HK-2 (cell line): Measurements from ENCODE around the gene EXOC3L4.
"Not testable (repeated sequence)": the region's sequence is repeated elsewhere in the genome, so short reads cannot be mapped to it uniquely, and the experiment has no call there.

ENCODE experiments used
- DNase-seq: peaks from one replicate; pipeline ENCODE4 v3.0.0-alpha.2; 2018; ENCODE audit not compliant: unreplicated experiment

The EXOC3L4 gene

DNA sequence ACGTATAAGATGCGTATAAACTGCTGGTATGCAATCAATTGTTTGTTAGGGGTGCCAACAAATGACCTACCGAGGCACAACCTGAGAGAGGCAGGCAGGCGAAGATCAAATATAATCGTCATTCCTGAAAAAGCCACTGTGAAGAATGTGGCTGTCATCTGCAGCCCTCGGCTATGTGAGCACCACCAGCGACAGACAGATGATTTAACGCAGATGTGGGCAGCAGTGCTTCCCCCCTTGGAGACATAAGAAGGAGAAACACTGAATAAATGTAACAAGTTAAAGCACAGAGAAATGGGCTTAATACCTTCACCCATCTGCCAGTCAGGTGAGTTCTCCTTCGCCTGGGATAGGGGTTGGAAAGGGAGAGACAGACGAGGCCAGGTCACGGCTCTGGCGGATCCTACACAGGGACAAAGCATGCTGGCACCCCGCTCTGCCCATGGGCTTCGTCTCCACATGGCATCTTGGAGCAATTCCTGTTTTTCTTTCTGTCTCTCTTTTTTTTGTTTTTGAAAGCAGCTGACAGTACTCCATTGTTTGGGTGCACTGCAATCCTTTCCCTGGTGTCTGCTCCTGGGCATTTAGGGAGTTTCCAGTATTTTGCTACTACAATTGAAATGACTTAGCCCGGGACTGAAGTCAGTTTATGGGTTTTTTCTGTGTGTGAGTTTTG is 56.9 kb downstream of the EXOC3L4 start:
- no peak for DNase-seq

DNA sequence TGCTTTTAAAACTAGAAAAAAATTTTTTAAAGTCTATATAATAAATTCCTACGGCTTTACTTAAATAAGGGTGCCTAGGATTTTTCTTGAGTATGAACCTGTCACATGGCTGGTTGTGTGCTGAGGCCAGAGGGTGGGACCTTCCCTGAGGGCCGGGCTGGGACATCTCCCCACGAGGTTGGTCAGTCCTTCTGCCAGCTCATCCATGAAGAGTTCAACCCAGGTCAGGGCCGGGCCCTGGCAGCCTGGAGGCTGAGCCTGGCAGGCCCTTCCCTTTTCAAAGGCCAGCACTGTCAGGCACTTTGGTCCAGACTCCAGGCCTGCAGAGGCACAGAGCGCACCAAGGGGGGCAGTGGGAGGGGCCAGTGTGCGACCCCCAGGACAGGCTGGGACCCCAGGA is 60.5 kb downstream of the EXOC3L4 start:
- DNase-seq: peak; percentile 78

DNA sequence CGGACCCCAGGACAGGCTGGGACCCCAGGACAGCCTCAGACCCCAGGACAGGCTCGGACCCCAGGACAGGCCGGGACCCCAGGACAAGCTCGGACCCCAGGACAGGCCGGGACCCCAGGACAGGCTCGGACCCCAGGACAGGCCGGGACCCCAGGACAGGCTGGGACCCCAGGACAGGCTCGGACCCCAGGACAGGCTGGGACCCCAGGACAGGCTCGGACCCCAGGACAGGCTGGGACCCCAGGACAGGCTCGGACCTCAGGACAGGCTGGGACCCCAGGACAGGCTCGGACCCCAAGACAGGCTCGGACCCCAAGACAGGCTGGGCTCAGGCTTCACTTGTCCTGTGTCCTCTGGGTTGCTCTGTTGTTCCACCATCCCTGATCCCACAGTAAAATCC is 60.9 kb downstream of the EXOC3L4 start:
- DNase-seq: not testable (repeated sequence)

DNA sequence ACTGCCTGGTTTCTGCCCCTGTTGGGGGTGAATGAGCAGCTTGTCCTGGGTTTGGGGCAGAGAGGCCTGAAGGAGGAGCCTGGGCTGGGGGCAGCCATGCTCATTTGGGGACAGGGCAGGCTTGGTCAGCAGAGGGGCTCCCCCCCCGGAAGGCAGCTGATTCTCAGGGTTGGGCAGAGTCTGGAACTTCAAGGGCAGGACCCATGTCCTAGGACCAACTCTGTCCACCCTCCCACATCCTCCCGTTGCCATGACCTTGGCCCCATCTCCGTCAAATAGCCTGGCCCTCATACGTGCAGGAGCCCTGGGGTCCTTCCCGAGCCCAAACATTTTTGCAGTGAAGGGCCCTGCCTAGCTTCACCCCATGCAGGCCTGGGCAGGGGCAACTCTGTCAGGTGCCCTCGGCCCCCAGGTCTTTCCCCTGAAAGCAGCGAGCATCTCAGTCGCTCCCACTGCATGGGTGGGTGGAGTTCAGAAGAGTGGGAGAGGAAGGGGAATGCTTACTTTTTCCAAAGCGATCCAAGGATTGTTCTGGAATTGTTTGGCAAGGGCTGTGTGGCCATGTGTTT is 61.4 kb downstream of the EXOC3L4 start:
- DNase-seq: no peak

DNA sequence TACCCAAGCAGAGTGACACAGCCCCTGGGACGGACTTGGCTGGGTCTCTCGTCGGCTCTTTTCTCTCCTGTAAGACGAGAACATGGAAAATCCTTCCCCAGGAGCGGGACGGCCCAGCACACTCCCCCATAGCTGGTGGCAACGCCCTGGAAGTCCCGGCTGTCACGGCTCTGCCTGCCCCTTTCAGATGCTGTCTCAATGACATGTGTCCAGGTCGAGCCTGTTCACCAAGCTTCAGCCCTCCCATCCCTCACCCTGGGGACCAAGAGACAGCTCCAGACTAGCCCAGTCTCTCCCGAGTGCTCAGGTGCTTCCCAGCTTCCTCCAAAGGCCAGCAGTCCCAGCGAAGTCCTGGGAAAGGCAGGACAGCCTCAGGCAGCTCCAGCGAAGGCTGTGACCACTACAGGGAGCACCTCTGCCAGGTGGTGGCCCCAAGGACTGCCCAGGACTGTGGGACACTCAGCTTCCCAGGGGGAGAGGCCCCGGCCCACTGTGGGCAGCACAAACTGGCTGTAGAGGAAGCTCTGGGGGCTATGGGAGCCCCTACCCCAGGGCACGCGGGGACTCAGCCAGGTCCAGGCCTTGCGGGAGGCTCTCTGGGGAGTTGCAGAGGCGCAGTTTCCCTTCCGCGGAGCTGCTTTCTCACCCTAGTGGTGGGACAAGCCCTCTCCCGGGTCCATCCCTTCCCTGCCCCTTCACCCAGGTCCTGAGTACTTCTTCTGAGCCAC is 62.3 kb downstream of the EXOC3L4 start:
- no peak for DNase-seq

DNA sequence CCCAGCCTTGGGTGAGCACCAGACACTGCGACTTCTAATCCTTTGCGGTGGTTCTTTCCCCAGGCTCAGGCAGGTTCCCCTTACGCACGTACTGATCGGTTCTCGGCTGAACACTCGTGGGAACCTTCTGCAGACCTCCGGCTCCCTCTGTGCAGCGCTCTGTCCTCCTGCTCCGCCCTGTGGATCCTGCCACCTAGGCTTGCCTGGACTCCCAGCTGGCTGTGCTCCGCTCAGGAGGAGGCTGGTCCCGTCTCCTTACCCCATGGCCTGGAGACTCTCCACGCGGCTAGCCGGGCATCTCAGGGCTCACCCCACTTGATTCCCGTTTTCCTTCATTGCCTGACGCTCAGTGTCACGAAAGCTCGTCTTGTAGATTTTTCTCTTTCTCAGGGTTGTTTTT is 63.4 kb downstream of the EXOC3L4 start:
- no peak for DNase-seq

DNA sequence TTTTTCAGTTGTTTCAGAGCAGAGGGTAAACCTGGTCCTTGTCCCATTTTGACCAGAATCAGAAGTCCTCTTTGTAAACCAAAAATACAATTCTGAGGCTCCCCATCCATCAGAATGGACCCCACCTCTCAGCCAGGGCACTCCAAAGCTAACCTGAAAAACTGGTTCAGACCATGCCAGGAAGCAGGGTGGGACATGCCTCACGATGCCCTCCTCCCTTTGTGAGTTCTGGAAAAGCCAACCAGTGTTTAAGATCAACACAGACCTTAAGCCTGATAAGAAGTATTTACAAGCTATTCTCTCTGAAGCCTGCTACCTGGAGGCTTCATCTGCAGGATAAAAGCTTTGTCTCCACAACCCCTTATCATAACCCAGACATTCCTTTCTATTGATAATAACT is 64.2 kb downstream of the EXOC3L4 start:
- no peak for DNase-seq
